Thoracic aorta (tissue), 2 donors: ENCODE results near the gene TRIP10. TPM values are rescaled to one million over a fixed set of nuclear protein-coding genes. Genes with fewer than 3 reads are reported as not detected.

Experiments used
- ATAC-seq: fragments of 150-250 bp; one replicate; pipeline ENCODE4 v1.8.0; 2017; ENCODE audit warnings: low read depth; ENCODE audit not compliant: insufficient number of reproducible peaks, low FRiP score
- DNase-seq: peaks from one replicate; pipeline ENCODE4 v3.0.0-alpha.2; 2020; ENCODE audit warnings: low spot score
- H3K27ac ChIP-seq, 2 donors: fragments of 200-600 bp; sonication (generic); 1 replicate in 1 of 2; 2 replicates in 1 of 2; pipeline ENCODE4 v1.5.1; 2016; ENCODE audit warnings: mild to moderate bottlenecking in 2 of 2, moderate library complexity in 2 of 2
- H3K27me3 ChIP-seq: fragments of 200-600 bp; sonication (generic); replicated peaks from 2 replicates; pipeline ENCODE4 v1.6.0; 2016; ENCODE audit warnings: mild to moderate bottlenecking; ENCODE audit not compliant: insufficient read depth
- H3K36me3 ChIP-seq: fragments of 200-600 bp; sonication (generic); one replicate; pipeline ENCODE4 v1.5.1; 2016
- H3K4me1 ChIP-seq, 2 donors: fragments of 200-600 bp; sonication (generic); 1 replicate in 1 of 2; 2 replicates in 1 of 2; pipeline versions ENCODE4 v1.5.1 to v1.6.0; 2016; ENCODE audit warnings: low read depth in 2 of 2, mild to moderate bottlenecking in 1 of 2; ENCODE audit not compliant: control insufficient read depth in 1 of 2
- H3K4me3 ChIP-seq: fragments of 200-600 bp; sonication (generic); 2 replicates; pipeline ENCODE4 v1.5.1; 2016; ENCODE audit warnings: mild to moderate bottlenecking
- H3K9me3 ChIP-seq: fragments of 200-600 bp; sonication (generic); 2 replicates; pipeline ENCODE4 v1.5.1; 2016
- total RNA-seq, 2 donors: library from RNA; depleted of rRNA; stranded (reverse); fragments of >200 nt; gene quantifications; one replicate each; pipeline versions ENCODE4 v1.1.0 to v1.2.3, GENCODE V29; 2016
- TF ChIP-seq, protein P1 (sequence below): fragments of 200-600 bp; sonication (generic); IDR thresholded peaks from one replicate; pipeline ENCODE4 v1.5.1; 2019; ENCODE audit warnings: antibody characterized with exemption

Gene TRIP10
- total RNA-seq, 2 donors from 2014 or later, result 98.2 to 105 TPM

DNA sequence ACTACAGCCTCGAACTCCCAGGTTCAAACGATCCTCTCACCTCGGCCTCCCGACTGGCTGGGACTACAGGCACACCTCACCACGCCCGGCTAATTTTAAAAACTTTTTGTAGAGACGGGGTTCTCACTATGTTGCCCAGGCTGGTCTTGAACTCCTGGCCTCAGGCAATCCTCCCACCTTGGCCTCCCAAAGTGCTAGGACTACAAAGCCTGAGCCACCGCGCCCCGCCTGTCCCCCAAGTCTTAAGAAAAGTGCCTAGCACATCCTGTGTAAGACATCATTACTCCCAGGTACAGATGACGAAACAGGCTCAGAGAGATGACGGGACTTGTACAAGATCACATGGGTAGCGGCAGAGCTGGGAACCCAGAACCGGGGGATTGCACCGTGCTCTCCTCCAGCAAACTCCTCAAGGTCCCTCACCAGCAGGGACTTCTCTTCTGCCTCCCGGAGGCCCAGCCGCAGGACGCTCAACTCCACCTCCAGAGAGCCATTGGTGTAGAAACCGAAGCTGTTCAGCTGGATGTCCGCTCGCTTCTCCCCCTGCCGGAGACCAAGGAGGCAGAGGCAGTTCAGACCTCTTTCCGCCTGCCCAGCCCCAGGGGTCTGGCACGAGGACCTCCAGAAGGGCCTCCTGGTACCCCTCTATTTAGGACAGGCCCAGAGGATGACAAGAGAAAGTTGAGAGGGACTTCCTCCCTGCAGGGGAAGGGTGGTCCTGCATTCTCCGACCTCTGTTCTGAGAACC, 3.1 kb upstream of the TRIP10 start:
- ATAC-seq (no peak), DNase-seq (no peak)
- H3K27me3 ChIP-seq, result no peaks in the 10 kb centered on the region
- H3K9me3 ChIP-seq, result no peaks in the 10 kb centered on the region
- H3K4me3 ChIP-seq, result peak overlapping the region; percentile 96
- peaks cover 13% of the 10 kb centered on the region for H3K36me3 ChIP-seq
- H3K4me1 ChIP-seq, result peaks cover 21 to 36% of the 10 kb centered on the region in 2 donors
- H3K27ac ChIP-seq, result peak overlapping the region; percentile 89 to 92
- TF ChIP-seq, protein P1, sequence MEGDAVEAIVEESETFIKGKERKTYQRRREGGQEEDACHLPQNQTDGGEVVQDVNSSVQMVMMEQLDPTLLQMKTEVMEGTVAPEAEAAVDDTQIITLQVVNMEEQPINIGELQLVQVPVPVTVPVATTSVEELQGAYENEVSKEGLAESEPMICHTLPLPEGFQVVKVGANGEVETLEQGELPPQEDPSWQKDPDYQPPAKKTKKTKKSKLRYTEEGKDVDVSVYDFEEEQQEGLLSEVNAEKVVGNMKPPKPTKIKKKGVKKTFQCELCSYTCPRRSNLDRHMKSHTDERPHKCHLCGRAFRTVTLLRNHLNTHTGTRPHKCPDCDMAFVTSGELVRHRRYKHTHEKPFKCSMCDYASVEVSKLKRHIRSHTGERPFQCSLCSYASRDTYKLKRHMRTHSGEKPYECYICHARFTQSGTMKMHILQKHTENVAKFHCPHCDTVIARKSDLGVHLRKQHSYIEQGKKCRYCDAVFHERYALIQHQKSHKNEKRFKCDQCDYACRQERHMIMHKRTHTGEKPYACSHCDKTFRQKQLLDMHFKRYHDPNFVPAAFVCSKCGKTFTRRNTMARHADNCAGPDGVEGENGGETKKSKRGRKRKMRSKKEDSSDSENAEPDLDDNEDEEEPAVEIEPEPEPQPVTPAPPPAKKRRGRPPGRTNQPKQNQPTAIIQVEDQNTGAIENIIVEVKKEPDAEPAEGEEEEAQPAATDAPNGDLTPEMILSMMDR, result peak; percentile 71

DNA sequence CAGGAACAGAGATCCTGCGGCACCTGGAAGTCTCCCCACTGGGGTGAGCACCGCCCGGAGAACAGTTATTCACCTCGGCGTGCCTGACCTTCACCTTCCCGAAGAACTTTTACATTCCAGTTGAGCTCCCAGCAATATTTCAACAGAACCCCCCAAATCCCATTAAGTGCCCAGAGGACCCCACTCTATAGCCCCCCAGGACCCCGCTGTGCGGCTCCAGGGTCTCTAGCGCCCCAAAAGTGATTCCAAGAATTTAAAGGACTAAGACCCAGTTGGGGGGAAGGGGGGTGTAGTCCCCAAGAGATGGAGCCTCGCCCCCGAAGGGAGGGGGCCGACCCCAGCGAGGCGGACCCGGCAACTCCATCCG, 2.6 kb upstream of the TRIP10 start:
- peak overlapping the region; percentile 89 to 92 for H3K27ac ChIP-seq
- DNase-seq, result no peak
- peak overlapping the region; percentile 96 for H3K4me3 ChIP-seq
- no peaks in the 10 kb centered on the region for H3K27me3 ChIP-seq
- TF ChIP-seq, protein P1, result peak; percentile 3
- no peaks in the 10 kb centered on the region for H3K9me3 ChIP-seq
- peaks cover 21 to 42% of the 10 kb centered on the region in 2 donors for H3K4me1 ChIP-seq
- H3K36me3 ChIP-seq, result peaks cover 13% of the 10 kb centered on the region
- no peak for ATAC-seq

DNA sequence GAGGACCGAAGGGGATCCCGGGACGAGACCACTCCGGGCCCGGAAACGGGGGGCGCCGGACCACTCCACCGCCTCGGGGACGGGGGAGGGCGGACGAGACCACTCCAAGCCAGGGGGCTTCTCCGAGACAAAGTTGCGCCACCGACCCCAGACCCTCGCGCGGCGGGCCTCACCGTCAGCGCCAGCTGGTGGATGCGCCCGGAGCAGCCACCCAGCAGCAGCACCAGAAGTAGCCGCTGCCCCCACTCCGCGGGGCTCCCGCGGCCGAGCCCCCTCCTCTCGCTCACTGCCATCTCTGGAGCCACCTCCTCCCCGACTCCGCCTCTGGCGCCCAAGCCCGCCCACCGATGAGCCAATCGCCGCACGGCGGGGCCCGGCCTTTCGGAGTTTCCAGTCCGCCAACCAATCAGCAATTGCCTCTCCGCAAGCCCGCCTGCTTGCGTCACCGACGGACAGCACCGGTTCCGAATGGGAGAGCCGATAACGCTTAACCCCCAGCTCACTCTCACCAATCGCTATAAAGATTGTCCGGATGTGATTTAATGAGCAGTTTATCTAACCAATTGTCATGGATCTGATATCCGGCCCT, 2.1 kb upstream of the TRIP10 start, which contains the start of gene GPR108:
Gene GPR108 (minus strand): TSS at position 297 of the 589 bp plus-strand sequence. CDS start 4 bp downstream, at position 293.
- Histone ChIP-seq H3K36me3 (peaks cover 9% of the 10 kb centered on the region), H3K4me1 (peaks cover 21 to 47% of the 10 kb centered on the region in 2 donors), H3K27ac (peak within 1 kb of the TSS; percentile 90 to 92), H3K27me3 (no peaks in the 10 kb centered on the region), H3K9me3 (no peaks in the 10 kb centered on the region), H3K4me3 (peak within 1 kb of the TSS; percentile 96)
- TF ChIP-seq, protein P1, result no peak
- DNase-seq, result peak; percentile 99
- ATAC-seq, result peak; percentile 92

DNA sequence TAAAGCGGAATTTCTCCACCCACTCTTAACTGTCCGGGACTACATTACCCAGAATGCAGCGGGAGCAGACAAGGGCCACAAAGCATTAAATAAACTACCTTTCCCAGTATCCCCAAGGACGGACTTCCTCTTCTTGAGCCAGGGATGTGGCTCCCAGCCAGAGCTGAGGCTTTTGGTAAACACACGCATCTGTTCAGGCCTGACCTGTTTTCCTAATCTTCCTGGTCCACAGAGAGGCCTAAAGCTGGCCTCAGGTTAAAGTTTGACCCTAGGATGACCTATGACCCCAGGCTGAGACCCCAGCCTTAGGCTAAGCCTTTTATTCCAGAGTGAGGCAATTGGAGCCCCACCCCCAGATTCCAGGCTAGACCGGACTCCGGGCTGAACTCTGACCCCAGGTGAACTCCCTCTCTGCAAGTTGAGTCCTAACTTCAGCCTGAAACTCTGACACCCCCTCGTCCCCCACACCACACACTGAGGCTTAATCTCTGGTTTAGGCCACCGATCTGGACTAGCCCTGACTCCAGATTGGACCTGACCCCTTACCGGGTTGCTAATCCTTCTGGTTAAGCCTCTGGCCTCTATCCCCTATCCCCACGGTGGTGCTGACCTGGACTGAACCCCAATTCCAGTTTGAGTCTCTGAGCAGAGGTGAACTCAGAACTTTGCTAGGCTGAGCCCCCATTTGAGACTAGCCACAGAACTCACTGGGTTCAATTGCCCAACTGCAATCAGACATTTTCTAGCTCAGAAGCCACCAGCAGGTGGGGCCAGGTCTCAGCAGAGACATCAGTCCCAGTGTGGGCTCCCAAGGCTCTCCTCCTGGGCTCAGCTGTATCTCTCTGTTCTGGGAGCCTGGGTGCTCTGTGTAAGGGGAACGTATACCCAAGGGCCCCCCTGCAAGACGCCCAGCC, 1.4 kb upstream of the TRIP10 start:
- TF ChIP-seq, protein P1, result peak; percentile 51
- H3K27me3 ChIP-seq, result no peaks in the 10 kb centered on the region
- no peaks in the 10 kb centered on the region for H3K9me3 ChIP-seq
- H3K4me3 ChIP-seq, result peak overlapping the region; percentile 88
- H3K27ac ChIP-seq, result peak overlapping the region; percentile 82 to 90
- peaks cover 24 to 54% of the 10 kb centered on the region in 2 donors for H3K4me1 ChIP-seq
- no peak for ATAC-seq
- peak; percentile 98 for DNase-seq
- H3K36me3 ChIP-seq, result peaks cover 10% of the 10 kb centered on the region
